ENCODE data around the gene PIGW.
A peak's percentile ranks its signal among the peaks of the same experiment; 100 is the strongest.

PIGW gene

GRCh38 chr17:36546418-36547093 is 11.8 kb downstream of the PIGW start:
- no peak for DNase-seq

GRCh38 chr17:36547776-36548175 is 13.0 kb downstream of the PIGW start:
- no peak for DNase-seq

GRCh38 chr17:36550491-36551417 is 16.0 kb downstream of the PIGW start:
- DNase-seq = peak; percentile 81

GRCh38 chr17:36553459-36553858 is 18.7 kb downstream of the PIGW start:
- DNase-seq = no peak

GRCh38 chr17:36566081-36566480 is 31.3 kb downstream of the PIGW start:
- DNase-seq = no peak

GRCh38 chr17:36575028-36575427 is 40.2 kb downstream of the PIGW start:
- no peak for DNase-seq

GRCh38 chr17:36576793-36577192 is 42.0 kb downstream of the PIGW start:
- DNase-seq = no peak

GRCh38 chr17:36578671-36579070 is 43.9 kb downstream of the PIGW start:
- peak; percentile 60 for DNase-seq

- no peak for DNase-seq
Measured at GRCh38 chr17:36583787-36584186, 49.0 kb downstream of the PIGW start.

GRCh38 chr17:36586138-36586537 is 51.4 kb downstream of the PIGW start:
- no peak for DNase-seq
